A673 (cell line): ENCODE measurements around the gene SLC2A3. TPM values are rescaled to one million over a fixed set of nuclear protein-coding genes. Genes with fewer than 3 reads are reported as not detected.
"Not testable (repeated sequence)": the region's sequence is repeated elsewhere in the genome, so short reads cannot be mapped to it uniquely, and the experiment has no call there.

Experiments used
- BruUV-seq: library from RNA; stranded (reverse); fragments of 400-500 nt; replicated peaks from 2 replicates; lab custom pipeline; 2021; lab: Mats Ljungman, UMichigan
- CTCF ChIA-PET: fragments of 300-600 bp; sonication (Branson Sonifier 250); formaldehyde crosslinking; loops from one replicate; lab custom pipeline; 2022; ENCODE audit warnings: antibody characterized with exemption; lab: Charles Lee
- POLR2A ChIA-PET: fragments of 300-600 bp; sonication (Branson Sonifier 250); formaldehyde crosslinking; loops from one replicate; lab custom pipeline; 2022; ENCODE audit warnings: antibody characterized with exemption; ENCODE audit not compliant: low non-redundant PET; lab: Charles Lee
- DNase-seq: peaks from one replicate; pipeline ENCODE4 v3.0.0-alpha.2; 2015; ENCODE audit warnings: low spot score
- H3K27ac ChIP-seq: fragments of 200-600 bp; sonication (generic); 2 replicates; pipeline ENCODE4 v1.5.1; 2016; ENCODE audit warnings: mixed run types, low read depth, mild to moderate bottlenecking, mixed read lengths, antibody characterized with exemption, low read length; ENCODE audit not compliant: poor library complexity, severe bottlenecking
- H3K27me3 ChIP-seq: fragments of 200-600 bp; sonication (generic); replicated peaks from 2 replicates; pipeline ENCODE4 v1.6.1; 2017; ENCODE audit warnings: mixed run types, low read depth, mild to moderate bottlenecking, mixed read lengths, antibody characterized with exemption, low read length; ENCODE audit not compliant: insufficient read depth, poor library complexity
- H3K36me3 ChIP-seq: fragments of 200-600 bp; sonication (generic); 2 replicates; pipeline ENCODE4 v1.6.1; 2016; ENCODE audit warnings: mixed run types, mild to moderate bottlenecking, mixed read lengths, antibody characterized with exemption, low read length; ENCODE audit not compliant: insufficient read depth, poor library complexity, severe bottlenecking
- H3K4me1 ChIP-seq: fragments of 200-600 bp; sonication (generic); 2 replicates; pipeline ENCODE4 v1.6.1; 2017; ENCODE audit warnings: mixed run types, mild to moderate bottlenecking, mixed read lengths, antibody characterized with exemption, low read length; ENCODE audit not compliant: insufficient read depth, poor library complexity, severe bottlenecking
- H3K4me3 ChIP-seq: fragments of 200-600 bp; sonication (generic); 2 replicates; pipeline ENCODE4 v1.5.1; 2016; ENCODE audit warnings: low read depth, mixed run types, mild to moderate bottlenecking, mixed read lengths, low read length; ENCODE audit not compliant: poor library complexity, severe bottlenecking
- H3K9me3 ChIP-seq: fragments of 200-600 bp; sonication (generic); 2 replicates; pipeline ENCODE4 v1.6.1; 2016; ENCODE audit warnings: mixed run types, low read depth, mild to moderate bottlenecking, mixed read lengths, antibody characterized with exemption, low read length; ENCODE audit not compliant: poor library complexity, severe bottlenecking
- CTCF ChIP-seq: fragments of 300-800, 200-600 bp; sonication (generic); conservative IDR thresholded peaks from 2 replicates; pipeline ENCODE4 v1.5.1; 2017; ENCODE audit warnings: low read depth, mild to moderate bottlenecking, antibody characterized with exemption, low read length, moderate library complexity, mixed read lengths
- EZH2 ChIP-seq: fragments of 200-600 bp; sonication (generic); IDR thresholded peaks from 2 replicates; pipeline ENCODE4 v1.6.1; 2017; ENCODE audit warnings: borderline replicate concordance, low read depth, mild to moderate bottlenecking, mixed read lengths, antibody characterized with exemption, low read length; ENCODE audit not compliant: poor library complexity, severe bottlenecking
- intact Hi-C: fragments of 100-400 bp; cut with micrococcal nuclease; formaldehyde crosslinking; loops from one replicate; pipeline ENCODE4 v1.10.0; 2022; ENCODE audit not compliant: unreplicated experiment
- total RNA-seq: library from RNA; stranded (reverse); gene quantifications from 2 replicates; pipeline ENCODE4 v1.2.3, GENCODE V29; 2021

SLC2A3 gene
- total RNA-seq, 1 experiment from 2014 or later = 30.2 TPM

- BruUV-seq = no TSS peak
Observed at GRCh38 chr12:7972734-7973456, 36.9 kb upstream of the SLC2A3 start.

GRCh38 chr12:7972269-7972668 lies 36.3 kb upstream of the SLC2A3 start:
- H3K4me3 ChIP-seq, H3K9me3 ChIP-seq, H3K4me1 ChIP-seq, BruUV-seq, CTCF ChIA-PET, H3K27ac ChIP-seq, DNase-seq, H3K36me3 ChIP-seq, POLR2A ChIA-PET, H3K27me3 ChIP-seq: not testable (repeated sequence)
- intact Hi-C loops = loop anchor here (5.0 kb wide), 1 partner anchor 35 kb away; the partner anchor contains the start of gene SLC2A3

More at GRCh38 chr12:7972734-7973456, 36.9 kb upstream of the SLC2A3 start:
- Histone ChIP-seq H3K27me3 (no peaks in the 10 kb centered on the region), H3K9me3 (no peaks in the 10 kb centered on the region), H3K36me3 (no peaks in the 10 kb centered on the region), H3K4me3 (no peak overlapping the region), H3K27ac (no peak overlapping the region), H3K4me1 (peaks cover 8% of the 10 kb centered on the region)
- POLR2A ChIA-PET = no interaction called here
- no peak for TF ChIP-seq CTCF
- TF ChIP-seq EZH2 = no peak
- CTCF ChIA-PET = no interaction called here
- DNase-seq = no peak
- intact Hi-C loops = loop anchor here (5.0 kb wide), 1 partner anchor 36 kb away; the partner anchor contains the start of gene SLC2A3

GRCh38 chr12:7971765-7972164 lies 35.8 kb upstream of the SLC2A3 start:
- H3K9me3 ChIP-seq, H3K4me1 ChIP-seq, CTCF ChIA-PET, H3K27ac ChIP-seq, DNase-seq, BruUV-seq, H3K36me3 ChIP-seq, H3K4me3 ChIP-seq, H3K27me3 ChIP-seq: not testable (repeated sequence)
- POLR2A ChIA-PET = interaction anchor here (0.6 kb wide), 1 partner anchor 685 kb away, joined by 4 read pairs; no protein-coding TSS in a partner anchor
- intact Hi-C loops = loop anchor here (5.0 kb wide), 1 partner anchor 34 kb away; the partner anchor contains the start of gene SLC2A3

- Histone ChIP-seq H3K4me1 (peaks cover 8% of the 10 kb centered on the region), H3K27me3 (no peaks in the 10 kb centered on the region), H3K9me3 (no peaks in the 10 kb centered on the region), H3K27ac (peak overlapping the region; percentile 92), H3K36me3 (no peaks in the 10 kb centered on the region), H3K4me3 (peak overlapping the region; percentile 57)
- intact Hi-C loops = loop anchor here (5.0 kb wide), 1 partner anchor 33 kb away; the partner anchor contains the start of gene SLC2A3
- POLR2A ChIA-PET = interaction anchor here (0.6 to 0.7 kb wide), 2 partner anchors 33 to 34 kb away, joined by 3 to 6 read pairs; no protein-coding TSS in a partner anchor
- CTCF ChIA-PET = interaction anchor here (0.6 to 1.0 kb wide), 5 partner anchors 10 to 141 kb away, joined by 3 to 6 read pairs (median 4); no protein-coding TSS in a partner anchor
- BruUV-seq = TSS peak; percentile 62
- DNase-seq = peak; percentile 97
- TF ChIP-seq EZH2 = no peak
- 0 out of 2 replicates have a peak, but pooled peaks have one; percentile 14 for TF ChIP-seq CTCF
Observed at GRCh38 chr12:7970475-7971252, 34.7 kb upstream of the SLC2A3 start.
